Right atrium auricular region (tissue), 2 donors: Measurements from ENCODE around the gene ARHGAP31. TPM values are rescaled to one million over a fixed set of nuclear protein-coding genes. Genes with fewer than 3 reads are reported as not detected.

Source experiments
- DNase-seq: peaks from one replicate; pipeline ENCODE4 v3.0.0-alpha.2; 2019; ENCODE audit warnings: low spot score
- H3K27ac ChIP-seq, 2 donors: fragments of 200-600 bp; sonication (generic); 1 replicate in 1 of 2; 2 replicates in 1 of 2; pipeline ENCODE4 v1.5.1; 2016 to 2019
- H3K27me3 ChIP-seq, 2 donors: fragments of 200-600 bp; sonication (generic); one replicate each; pipeline versions ENCODE4 v1.5.1 to v1.6.0; 2017 to 2019
- H3K36me3 ChIP-seq: fragments of 200-600 bp; sonication (generic); one replicate; pipeline ENCODE4 v1.5.1; 2016
- H3K4me1 ChIP-seq, 2 donors: fragments of 200-600 bp; sonication (generic); one replicate each; pipeline versions ENCODE4 v1.5.1 to v1.6.0; 2017 to 2019
- H3K4me3 ChIP-seq, 2 donors: fragments of 200-600 bp; sonication (generic); 1 replicate in 1 of 2; 2 replicates in 1 of 2; pipeline ENCODE4 v1.5.1; 2017 to 2019; ENCODE audit warnings: mild to moderate bottlenecking in 1 of 2, moderate library complexity in 1 of 2
- H3K9me3 ChIP-seq, 2 donors: fragments of 200-600 bp; sonication (generic); one replicate each; pipeline ENCODE4 v1.5.1; 2019
- CTCF ChIP-seq, 2 donors: fragments of 200-600 bp; sonication (generic); IDR thresholded peaks; one replicate each; pipeline ENCODE4 v1.5.1; 2019; ENCODE audit warnings: antibody characterized with exemption in 2 of 2
- total RNA-seq, 2 donors: library from RNA; depleted of rRNA; stranded (reverse); fragments of >200 nt; gene quantifications; one replicate each; pipeline ENCODE4 v1.1.0, GENCODE V29; 2016

ARHGAP31 gene
- total RNA-seq, 2 donors from 2014 or later = 29.9 to 33.1 TPM

GRCh38 chr3:119338754-119339153, 44.6 kb downstream of the ARHGAP31 start:
- no peaks in the 10 kb centered on the region for H3K27me3 ChIP-seq
- no peak overlapping the region for H3K4me3 ChIP-seq
- no peak for TF ChIP-seq CTCF (IDR thresholded peaks at IDR 0.05)
- DNase-seq = no peak
- no peaks in the 10 kb centered on the region for H3K36me3 ChIP-seq
- no peak overlapping the region for H3K27ac ChIP-seq
- H3K9me3 ChIP-seq = no peaks in the 10 kb centered on the region
- H3K4me1 ChIP-seq = peaks cover 0 to 13% of the 10 kb centered on the region in 2 donors

- Histone ChIP-seq H3K27ac (no peak overlapping the region), H3K27me3 (no peaks in the 10 kb centered on the region), H3K4me3 (no peak overlapping the region), H3K36me3 (no peaks in the 10 kb centered on the region), H3K4me1 (peaks cover 0 to 5% of the 10 kb centered on the region in 2 donors), H3K9me3 (no peaks in the 10 kb centered on the region)
- TF ChIP-seq CTCF (IDR thresholded peaks at IDR 0.05) = no peak
- no peak for DNase-seq
Observed at GRCh38 chr3:119340014-119340413, 45.8 kb downstream of the ARHGAP31 start.

GRCh38 chr3:119340446-119340845, 46.3 kb downstream of the ARHGAP31 start:
- Histone ChIP-seq H3K9me3 (no peaks in the 10 kb centered on the region), H3K4me1 (peaks cover 0 to 9% of the 10 kb centered on the region in 2 donors), H3K27ac (no peak overlapping the region), H3K4me3 (no peak overlapping the region), H3K27me3 (no peaks in the 10 kb centered on the region), H3K36me3 (no peaks in the 10 kb centered on the region)
- no peak for TF ChIP-seq CTCF (IDR thresholded peaks at IDR 0.05)
- DNase-seq = no peak

GRCh38 chr3:119342176-119342575, 48.0 kb downstream of the ARHGAP31 start:
- Histone ChIP-seq H3K9me3 (no peaks in the 10 kb centered on the region), H3K36me3 (no peaks in the 10 kb centered on the region), H3K4me3 (no peak overlapping the region), H3K4me1 (peaks cover 0 to 20% of the 10 kb centered on the region in 2 donors), H3K27me3 (no peaks in the 10 kb centered on the region), H3K27ac (no peak overlapping the region)
- TF ChIP-seq CTCF (IDR thresholded peaks at IDR 0.05) = no peak
- no peak for DNase-seq

GRCh38 chr3:119343719-119344118, 49.5 kb downstream of the ARHGAP31 start:
- Histone ChIP-seq H3K36me3 (no peaks in the 10 kb centered on the region), H3K9me3 (no peaks in the 10 kb centered on the region), H3K27ac (no peak overlapping the region), H3K27me3 (no peaks in the 10 kb centered on the region), H3K4me3 (no peak overlapping the region), H3K4me1 (peaks cover 0 to 35% of the 10 kb centered on the region in 2 donors)
- no peak for TF ChIP-seq CTCF (IDR thresholded peaks at IDR 0.05)
- DNase-seq = no peak

- no peak for DNase-seq
- Histone ChIP-seq H3K4me1 (peaks cover 0 to 53% of the 10 kb centered on the region in 2 donors), H3K9me3 (no peaks in the 10 kb centered on the region), H3K27me3 (no peaks in the 10 kb centered on the region), H3K27ac (no peak overlapping the region), H3K4me3 (no peak overlapping the region), H3K36me3 (no peaks in the 10 kb centered on the region)
- TF ChIP-seq CTCF (IDR thresholded peaks at IDR 0.05) = no peak
Observed at GRCh38 chr3:119346076-119346496, 51.9 kb downstream of the ARHGAP31 start.
